ENCODE results near the gene LRCH3. TPM values are rescaled to one million over a fixed set of nuclear protein-coding genes. Genes with fewer than 3 reads are reported as not detected.

Gene LRCH3
- total and polyA plus RNA-seq, 2 of the 13 experiments (the other 11 are each of a cell fraction or from before 2014, with no cell fraction given) = 25.5 to 103 TPM

- no peak for TF ChIP-seq ZNF496 (CRISPR knock-in tag; IDR thresholded peaks at IDR 0.05; ENCODE audit: insufficient replicate concordance)
- no peak for TF ChIP-seq ZBTB1 (CRISPR knock-in tag; IDR thresholded peaks at IDR 0.05; ENCODE audit: borderline replicate concordance)
- no peak for TF ChIP-seq HOXA7 (CRISPR knock-in tag; IDR thresholded peaks at IDR 0.05)
- TF ChIP-seq ZNF343 (CRISPR knock-in tag; IDR thresholded peaks at IDR 0.05) = no peak
- TF ChIP-seq PATZ1 (CRISPR knock-in tag; IDR thresholded peaks at IDR 0.05) = 0 out of 2 replicates have a peak, but pooled peaks have one; percentile 2
- TF ChIP-seq NKX3-1 (CRISPR knock-in tag; IDR thresholded peaks at IDR 0.05) = no peak
- peak; percentile 47; the same call in 1 of the 2 replicates for TF ChIP-seq ZFYVE20 (CRISPR knock-in tag; IDR thresholded peaks at IDR 0.05; ENCODE audit: borderline replicate concordance, low read depth)
- TF ChIP-seq ZNF616 (CRISPR knock-in tag; IDR thresholded peaks at IDR 0.05; ENCODE audit: low read depth) = peak; percentile 41; the same call in 1 of the 2 replicates
- no peak for TF ChIP-seq JDP2 (CRISPR knock-in tag; IDR thresholded peaks at IDR 0.05; ENCODE audit: borderline replicate concordance)
- peak; percentile 75 for TF ChIP-seq RBFOX2 (IDR thresholded peaks at IDR 0.05; ENCODE audit: low read depth, low read length)
- peak; percentile 79; the same call in 1 of the 2 replicates for TF ChIP-seq IRX3 (CRISPR knock-in tag; IDR thresholded peaks at IDR 0.05; ENCODE audit: borderline replicate concordance, low read depth)
- no peak for TF ChIP-seq FOXO4 (CRISPR knock-in tag; conservative IDR thresholded peaks at IDR 0.05)
- TF ChIP-seq POLR2A (IDR thresholded peaks at IDR 0.05; ENCODE audit: insufficient read depth in 1 of 2, low read depth in 2 of 2, low read length in 2 of 2) = peak; percentile 31 to 74; a peak in 3 of 4 replicates
- TF ChIP-seq GATAD2A (CRISPR knock-in tag; IDR thresholded peaks at IDR 0.05) = peak; percentile 51
- no peak for TF ChIP-seq ZNF614 (CRISPR knock-in tag; IDR thresholded peaks at IDR 0.05; ENCODE audit: borderline replicate concordance)
- 0 out of 2 replicates have a peak, but pooled peaks have one; percentile 33 for TF ChIP-seq KLF15 (CRISPR knock-in tag; IDR thresholded peaks at IDR 0.05; ENCODE audit: borderline replicate concordance)
- TF ChIP-seq NAIF1 (CRISPR knock-in tag; IDR thresholded peaks at IDR 0.05; ENCODE audit: borderline replicate concordance) = 0 out of 2 replicates have a peak, but pooled peaks have one; percentile 17
- TF ChIP-seq JUND (CRISPR knock-in tag; IDR thresholded peaks at IDR 0.05) = 0 out of 2 replicates have a peak, but pooled peaks have one; percentile 18
- TF ChIP-seq ZSCAN20 (CRISPR knock-in tag; IDR thresholded peaks at IDR 0.05; ENCODE audit: borderline replicate concordance) = no peak
- no peak for TF ChIP-seq TGIF2 (CRISPR knock-in tag; IDR thresholded peaks at IDR 0.05)
- peak; percentile 49 for TF ChIP-seq ASH2L (IDR thresholded peaks at IDR 0.05; ENCODE audit: insufficient read length, low read depth, low read length)
- TF ChIP-seq MAZ (IDR thresholded peaks at IDR 0.05; ENCODE audit: borderline replicate concordance, low read depth, low read length) = 0 out of 2 replicates have a peak, but pooled peaks have one; percentile 12
- TF ChIP-seq MAZ (CRISPR knock-in tag; IDR thresholded peaks at IDR 0.05; ENCODE audit: low read depth) = peak; percentile 89
- no peak for TF ChIP-seq NFE2L2 (IDR thresholded peaks at IDR 0.05; ENCODE audit: low read length)
- peak; percentile 31; the same call in 1 of the 2 replicates for TF ChIP-seq MYPOP (CRISPR knock-in tag; IDR thresholded peaks at IDR 0.05)
- peak; percentile 84 for TF ChIP-seq SALL2 (CRISPR knock-in tag; IDR thresholded peaks at IDR 0.05)
Observed at GRCh38 chr3:197749601-197750395, 41.3 kb upstream of the LRCH3 start, which contains the start of gene FYTTD1 (continued).
